ENCODE data around the gene GDPD4. TPM values are rescaled to one million over a fixed set of nuclear protein-coding genes. Genes with fewer than 3 reads are reported as not detected.

The GDPD4 gene
- total RNA-seq, 1 donor: 0.43 TPM

GRCh38 chr11:77187776-77188632, 113.5 kb downstream of the GDPD4 start:
- TF ChIP-seq CTCF (IDR thresholded peaks at IDR 0.05; ENCODE audit: insufficient read depth, low read depth, low read length): peak; percentile 92
- no peak overlapping the region for H3K4me3 ChIP-seq (ENCODE audit: low read depth, low read length)
- DNase-seq (ENCODE audit: low read depth): peak; percentile 77

- DNase-seq (ENCODE audit: low read depth): no peak
- no peak for TF ChIP-seq CTCF (IDR thresholded peaks at IDR 0.05; ENCODE audit: insufficient read depth, low read depth, low read length)
- H3K4me3 ChIP-seq (ENCODE audit: low read depth, low read length): no peak overlapping the region
Observed at GRCh38 chr11:77187111-77187750, 114.3 kb downstream of the GDPD4 start.

- H3K4me3 ChIP-seq (ENCODE audit: low read depth, low read length): no peak overlapping the region
- no peak for TF ChIP-seq CTCF (IDR thresholded peaks at IDR 0.05; ENCODE audit: insufficient read depth, low read depth, low read length)
- no peak for DNase-seq (ENCODE audit: low read depth)
Observed at GRCh38 chr11:77186302-77186701, 115.2 kb downstream of the GDPD4 start.

GRCh38 chr11:77184136-77184860, 117.2 kb downstream of the GDPD4 start:
- TF ChIP-seq CTCF (IDR thresholded peaks at IDR 0.05; ENCODE audit: insufficient read depth, low read depth, low read length): no peak
- H3K4me3 ChIP-seq (ENCODE audit: low read depth, low read length): no peak overlapping the region
- no peak for DNase-seq (ENCODE audit: low read depth)

- DNase-seq (ENCODE audit: low read depth): no peak
- no peak overlapping the region for H3K4me3 ChIP-seq (ENCODE audit: low read depth, low read length)
- TF ChIP-seq CTCF (IDR thresholded peaks at IDR 0.05; ENCODE audit: insufficient read depth, low read depth, low read length): no peak
Observed at GRCh38 chr11:77183431-77183984, 118.0 kb downstream of the GDPD4 start.

- DNase-seq (ENCODE audit: low read depth): no peak
- TF ChIP-seq CTCF (IDR thresholded peaks at IDR 0.05; ENCODE audit: insufficient read depth, low read depth, low read length): no peak
- H3K4me3 ChIP-seq (ENCODE audit: low read depth, low read length): no peak overlapping the region
Observed at GRCh38 chr11:77182542-77183430, 118.7 kb downstream of the GDPD4 start.

All from fibroblast of villous mesenchyme (primary cell).